ENCODE measurements around the gene RUNX1. TPM values are rescaled to one million over a fixed set of nuclear protein-coding genes. Genes with fewer than 3 reads are reported as not detected.

The RUNX1 gene
- total and polyA plus RNA-seq, 2 donors (not counting 3 experiments of a cell fraction or from before 2014, with no cell fraction given): 4.6 to 17.9 TPM

DNA sequence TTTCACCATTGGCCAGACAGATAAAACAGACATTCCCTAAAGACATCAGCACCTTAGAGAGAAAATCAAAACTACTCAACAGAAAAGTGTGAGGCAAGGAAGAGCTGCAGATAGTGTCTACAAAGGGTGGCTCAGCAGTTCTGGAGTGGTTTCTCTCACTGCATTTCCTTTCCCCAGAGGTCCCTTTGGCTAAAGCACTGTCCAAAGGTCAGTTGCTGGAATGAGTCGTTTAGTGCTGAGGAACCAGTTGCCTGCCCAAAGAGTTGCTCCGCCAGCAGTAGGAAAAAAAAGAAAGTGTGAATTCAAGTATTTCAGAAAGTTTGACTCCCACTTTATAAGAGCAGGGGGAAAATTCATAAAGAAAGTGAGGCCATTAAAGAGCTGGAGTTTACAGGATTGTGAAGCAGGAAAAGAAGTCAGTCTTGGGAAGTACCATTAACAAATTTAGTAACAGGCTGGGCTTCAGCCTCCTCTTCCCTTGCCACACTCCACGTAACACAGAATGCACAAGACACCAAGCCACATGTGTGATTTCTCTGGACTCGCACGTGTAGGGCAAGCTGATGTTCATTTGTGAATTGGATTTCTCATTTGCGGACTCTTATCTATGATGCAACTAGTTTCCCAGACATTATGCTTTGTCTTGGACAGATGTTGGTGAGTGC, 122.2 kb downstream of the RUNX1 start:
- TF ChIP-seq, protein P1, sequence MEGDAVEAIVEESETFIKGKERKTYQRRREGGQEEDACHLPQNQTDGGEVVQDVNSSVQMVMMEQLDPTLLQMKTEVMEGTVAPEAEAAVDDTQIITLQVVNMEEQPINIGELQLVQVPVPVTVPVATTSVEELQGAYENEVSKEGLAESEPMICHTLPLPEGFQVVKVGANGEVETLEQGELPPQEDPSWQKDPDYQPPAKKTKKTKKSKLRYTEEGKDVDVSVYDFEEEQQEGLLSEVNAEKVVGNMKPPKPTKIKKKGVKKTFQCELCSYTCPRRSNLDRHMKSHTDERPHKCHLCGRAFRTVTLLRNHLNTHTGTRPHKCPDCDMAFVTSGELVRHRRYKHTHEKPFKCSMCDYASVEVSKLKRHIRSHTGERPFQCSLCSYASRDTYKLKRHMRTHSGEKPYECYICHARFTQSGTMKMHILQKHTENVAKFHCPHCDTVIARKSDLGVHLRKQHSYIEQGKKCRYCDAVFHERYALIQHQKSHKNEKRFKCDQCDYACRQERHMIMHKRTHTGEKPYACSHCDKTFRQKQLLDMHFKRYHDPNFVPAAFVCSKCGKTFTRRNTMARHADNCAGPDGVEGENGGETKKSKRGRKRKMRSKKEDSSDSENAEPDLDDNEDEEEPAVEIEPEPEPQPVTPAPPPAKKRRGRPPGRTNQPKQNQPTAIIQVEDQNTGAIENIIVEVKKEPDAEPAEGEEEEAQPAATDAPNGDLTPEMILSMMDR (IDR thresholded peaks at IDR 0.05; ENCODE audit: extremely low read depth in 1 of 2, insufficient read depth in 1 of 2, low read depth in 1 of 2, low read length in 2 of 2): no peak
- TF ChIP-seq EZH2 (IDR thresholded peaks at IDR 0.05; ENCODE audit: borderline replicate concordance, low read depth, low read length, severe bottlenecking): no peak
- no peak for TF ChIP-seq POLR2A (IDR thresholded peaks at IDR 0.05; ENCODE audit: low read depth, low read length)
- TF ChIP-seq GATA2 (IDR thresholded peaks at IDR 0.05; ENCODE audit: insufficient read depth, insufficient read length, low read depth, low read length): no peak
- TF ChIP-seq, protein P2, sequence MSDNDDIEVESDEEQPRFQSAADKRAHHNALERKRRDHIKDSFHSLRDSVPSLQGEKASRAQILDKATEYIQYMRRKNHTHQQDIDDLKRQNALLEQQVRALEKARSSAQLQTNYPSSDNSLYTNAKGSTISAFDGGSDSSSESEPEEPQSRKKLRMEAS (IDR thresholded peaks at IDR 0.05; ENCODE audit: insufficient read depth, insufficient read length): no peak
- no peak for TF ChIP-seq POLR2AphosphoS5 (IDR thresholded peaks at IDR 0.05; ENCODE audit: insufficient read depth, low read depth, low read length)
- no peak for TF ChIP-seq JUN (IDR thresholded peaks at IDR 0.05; ENCODE audit: borderline replicate concordance, insufficient read depth, insufficient read length, low read depth)
- no peak for TF ChIP-seq FOS (IDR thresholded peaks at IDR 0.05; ENCODE audit: borderline replicate concordance, insufficient read depth, low read length)
- no peak for TF ChIP-seq MYC (IDR thresholded peaks at IDR 0.05; ENCODE audit: low read depth, low read length)
- FAIRE-seq (no peak), DNase-seq (ENCODE audit: low read depth, low spot score) (no peak)
- Histone ChIP-seq H3K27me3 (ENCODE audit: control insufficient read depth in 2 of 2, insufficient read depth in 2 of 2, low read length in 2 of 2) (peaks cover 2 to 13% of the 10 kb centered on the region in 2 experiments), H3K36me3 (ENCODE audit: control insufficient read depth in 2 of 2, extremely low read depth in 1 of 2, insufficient read depth in 2 of 2, low read length in 2 of 2) (no peaks in the 10 kb centered on the region), H4K20me1 (replicated peaks; ENCODE audit: control insufficient read depth, extremely low read depth, insufficient read depth, low read length) (no peaks in the 10 kb centered on the region), H3K9me1 (replicated peaks; ENCODE audit: control insufficient read depth, extremely low read depth, insufficient read depth, low read length) (no peaks in the 10 kb centered on the region), H3K4me2 (ENCODE audit: insufficient read depth, low read length) (no peak overlapping the region), H3K79me2 (ENCODE audit: control insufficient read depth, insufficient read depth, low read length) (no peaks in the 10 kb centered on the region), H3K9ac (replicated peaks; ENCODE audit: extremely low read depth, insufficient read depth, low read length) (no peak overlapping the region), H3K4me1 (ENCODE audit: control insufficient read depth, extremely low read depth, insufficient read depth, low read length) (no peaks in the 10 kb centered on the region), H3K4me3 (replicated peaks in 1 of 3; ENCODE audit: insufficient read depth in 1 of 3, low read depth in 1 of 3, low read length in 3 of 3) (no peak overlapping the region), H3K9me3 (replicated peaks; ENCODE audit: control insufficient read depth, insufficient read depth, low read length) (no peaks in the 10 kb centered on the region), H3K27ac (ENCODE audit: insufficient read depth, low read depth, low read length) (no peak overlapping the region), H2AFZ (ENCODE audit: low read depth, low read length) (no peak overlapping the region)
- POLR2A ChIA-PET: no interaction called here
- BruUV-seq (replicated peaks): no TSS peak
- dilution Hi-C loops (cut with MboI; ENCODE audit: extremely low pct_ligation_motif_present, low sequenced_read_pairs): no loop called here
- CTCF ChIA-PET: interaction anchor here (0.9 to 1.3 kb wide), 5 partner anchors 9 to 702 kb away, joined by 3 to 4 read pairs (median 3); no protein-coding TSS in a partner anchor
- intact Hi-C loops (cut with micrococcal nuclease): no loop called here

Measured in endothelial cell of umbilical vein (primary cell).